GM23338 (cell line): Measurements from ENCODE around the gene DCP2. TPM values are rescaled to one million over a fixed set of nuclear protein-coding genes. Genes with fewer than 3 reads are reported as not detected.

ENCODE experiments used
- ATAC-seq: fragments of 200-7000 bp; cut with Tn5 transposase; 3 replicates; pipeline ENCODE4 v1.9.1; 2020
- DNase-seq: peaks from one replicate; pipeline ENCODE4 v3.0.0-alpha.2; 2015; ENCODE audit warnings: low spot score
- H2AFZ ChIP-seq: fragments of 200-600 bp; sonication (generic); 2 replicates; pipeline ENCODE4 v1.8.0; 2016; ENCODE audit warnings: antibody characterized with exemption, mild to moderate bottlenecking, moderate library complexity
- H3F3A ChIP-seq: fragments of 200-600 bp; sonication (generic); replicated peaks from 2 replicates; pipeline ENCODE4 v1.8.0; 2017; ENCODE audit warnings: antibody characterized with exemption, mixed run types, low read depth
- H3K27ac ChIP-seq: fragments of 200-600 bp; sonication (generic); 2 replicates; pipeline ENCODE4 v1.6.1; 2016; ENCODE audit warnings: low read depth
- H3K27me3 ChIP-seq: fragments of 200-600 bp; sonication (generic); 2 replicates; pipeline ENCODE4 v1.8.0; 2016; ENCODE audit warnings: mild to moderate bottlenecking, mixed run types, moderate library complexity; ENCODE audit not compliant: insufficient read depth
- H3K36me3 ChIP-seq: fragments of 200-600 bp; sonication (generic); 2 replicates; pipeline ENCODE4 v1.8.0; 2016; ENCODE audit warnings: mild to moderate bottlenecking; ENCODE audit not compliant: insufficient read depth
- H3K4me1 ChIP-seq: fragments of 200-600 bp; sonication (generic); 2 replicates; pipeline ENCODE4 v1.8.0; 2016; ENCODE audit warnings: mild to moderate bottlenecking, moderate library complexity; ENCODE audit not compliant: insufficient read depth
- H3K4me2 ChIP-seq: fragments of 200-600 bp; sonication (generic); 2 replicates; pipeline ENCODE4 v1.7.1; 2017; ENCODE audit warnings: mixed run types
- H3K4me3 ChIP-seq: fragments of 200-600 bp; sonication (generic); 2 replicates; pipeline ENCODE4 v1.6.1; 2016; ENCODE audit warnings: mixed run types
- H3K79me2 ChIP-seq: fragments of 200-600 bp; sonication (generic); replicated peaks from 2 replicates; pipeline ENCODE4 v1.8.0; 2017; ENCODE audit warnings: mild to moderate bottlenecking; ENCODE audit not compliant: insufficient read depth
- H3K9me2 ChIP-seq: fragments of 200-600 bp; sonication (generic); 2 replicates; pipeline ENCODE4 v1.8.0; 2017; ENCODE audit not compliant: insufficient read depth
- H4K20me1 ChIP-seq: fragments of 200-600 bp; sonication (generic); replicated peaks from 2 replicates; pipeline ENCODE4 v1.8.0; 2017; ENCODE audit warnings: mild to moderate bottlenecking; ENCODE audit not compliant: insufficient read depth
- H3K27ac Mint-ChIP-seq: 2 replicates; pipeline ENCODE4 v1.8.0; 2020; ENCODE audit warnings: inconsistent platforms, mild to moderate bottlenecking, moderate library complexity, mixed read lengths
- H3K27me3 Mint-ChIP-seq: 3 replicates; pipeline ENCODE4 v1.8.0; 2022; ENCODE audit warnings: low read depth, mild to moderate bottlenecking, moderate library complexity, mixed read lengths, inconsistent platforms; ENCODE audit not compliant: insufficient read depth, poor library complexity
- H3K36me3 Mint-ChIP-seq: 3 replicates; pipeline ENCODE4 v1.8.0; 2021; ENCODE audit warnings: low read depth, mild to moderate bottlenecking, inconsistent platforms, moderate library complexity, mixed read lengths
- H3K4me1 Mint-ChIP-seq: 3 replicates; pipeline ENCODE4 v1.8.0; 2020; ENCODE audit warnings: mild to moderate bottlenecking, inconsistent platforms, mixed read lengths
- H3K4me3 Mint-ChIP-seq: 3 replicates; pipeline ENCODE4 v1.8.0; 2021; ENCODE audit warnings: moderate library complexity, mild to moderate bottlenecking, inconsistent platforms, mixed read lengths
- H3K9me3 Mint-ChIP-seq: 3 replicates; pipeline ENCODE4 v1.8.0; 2020; ENCODE audit warnings: moderate library complexity, mild to moderate bottlenecking, inconsistent platforms, mixed read lengths
- CREB1 ChIP-seq: fragments of 250-450 bp; sonication (Bioruptor Pico); IDR thresholded peaks from 2 replicates; pipeline ENCODE4 v1.5.0; 2020; ENCODE audit warnings: low read depth, mild to moderate bottlenecking, moderate library complexity
- CTCF ChIP-seq, 2 experiments: fragments of 200-600 bp in 1 of 2; sonication (generic) in 1 of 2; conservative IDR thresholded peaks; 2 replicates each; pipeline versions ENCODE4 v1.5.1 to v1.6.1; 2016 to 2017; ENCODE audit warnings: antibody characterized with exemption in 2 of 2, low read depth in 2 of 2, mild to moderate bottlenecking in 2 of 2, moderate library complexity in 1 of 2
- EZH2 ChIP-seq: fragments of 200-600 bp; sonication (generic); IDR thresholded peaks from one replicate; pipeline ENCODE4 v1.8.0; 2017; ENCODE audit warnings: antibody characterized with exemption, mild to moderate bottlenecking, low read depth; ENCODE audit not compliant: unreplicated experiment
- EZH2phosphoT487 ChIP-seq: fragments of 200-600 bp; sonication (generic); IDR thresholded peaks from one replicate; pipeline ENCODE4 v1.8.1; 2018; ENCODE audit warnings: antibody characterized with exemption; ENCODE audit not compliant: unreplicated experiment
- JUNB ChIP-seq: IDR thresholded peaks from one replicate; pipeline ENCODE4 v1.6.1; 2016; ENCODE audit warnings: antibody characterized with exemption; ENCODE audit not compliant: unreplicated experiment
- NANOG ChIP-seq: IDR thresholded peaks from 2 replicates; pipeline ENCODE4 v1.6.1; 2016; ENCODE audit warnings: antibody characterized with exemption, borderline replicate concordance
- POLR2AphosphoS5 ChIP-seq: IDR thresholded peaks from 2 replicates; pipeline ENCODE4 v1.6.1; 2016; ENCODE audit warnings: antibody characterized with exemption, low read depth
- STAT1 ChIP-seq: IDR thresholded peaks from one replicate; pipeline ENCODE4 v1.6.1; 2016; ENCODE audit warnings: antibody characterized with exemption; ENCODE audit not compliant: unreplicated experiment
- ZNF114 ChIP-seq: fragments of 250-450 bp; sonication (Bioruptor Pico); IDR thresholded peaks from 2 replicates; pipeline ENCODE4 v1.5.0; 2020; ENCODE audit warnings: mild to moderate bottlenecking, moderate library complexity
- ZNF331 ChIP-seq: fragments of 250-450 bp; sonication (Bioruptor Pico); IDR thresholded peaks from 2 replicates; pipeline ENCODE4 v1.5.0; 2020; ENCODE audit warnings: low read depth, mild to moderate bottlenecking, moderate library complexity
- polyA plus RNA-seq: library from polyadenylated mRNA; unstranded; fragments of >200 nt; fragmentation: Nextera tagmentation; extraction: Ambion mirVana; gene quantifications from 2 replicates; pipeline ENCODE4 v1.2.1, GENCODE V29; 2016
- total RNA-seq: library from RNA; depleted of rRNA; stranded (reverse); fragments of >200 nt; shearing (Covaris generic); gene quantifications from 2 replicates; pipeline ENCODE4 v1.2.3, GENCODE V29; 2014
- TF ChIP-seq, protein P1 (sequence below): IDR thresholded peaks from one replicate; pipeline ENCODE4 v1.6.1; 2018; ENCODE audit warnings: antibody characterized with exemption; ENCODE audit not compliant: unreplicated experiment
- TF ChIP-seq, protein P2 (sequence below): IDR thresholded peaks from 2 replicates; pipeline ENCODE4 v1.6.1; 2016; ENCODE audit warnings: antibody characterized with exemption

DCP2 gene
- total and polyA plus RNA-seq, 2 experiments from 2014 or later = 96.6 to 165 TPM

DNA sequence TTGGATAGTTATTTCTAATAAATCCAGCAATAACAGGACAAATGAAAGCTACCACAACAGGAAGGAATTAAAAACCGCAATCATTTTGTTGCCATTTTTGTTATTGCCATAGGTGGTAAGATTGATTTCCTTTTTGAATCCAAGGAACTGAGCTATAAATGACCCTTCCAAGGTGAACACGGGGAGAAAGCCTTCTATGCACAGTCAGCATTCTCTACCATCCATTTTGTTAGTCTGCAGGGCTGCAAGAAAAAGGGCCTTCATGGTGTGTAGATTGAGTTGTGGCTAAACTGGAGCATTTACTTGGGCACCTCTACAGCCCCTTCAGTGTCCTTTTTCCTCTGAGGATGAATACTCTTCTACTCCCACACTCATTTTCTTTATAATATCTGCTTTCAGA lies 35.9 kb upstream of the DCP2 start:
- DNase-seq (no peak), ATAC-seq (no peak)
- H3K9me2 ChIP-seq = no peaks in the 10 kb centered on the region
- H3K27me3 ChIP-seq = no peaks in the 10 kb centered on the region
- no peak overlapping the region for H3K4me3 Mint-ChIP-seq
- no peak overlapping the region for H3K27ac ChIP-seq
- no peaks in the 10 kb centered on the region for H3K4me1 ChIP-seq
- H3K27ac Mint-ChIP-seq = no peak overlapping the region
- no peaks in the 10 kb centered on the region for H3K36me3 ChIP-seq
- no peaks in the 10 kb centered on the region for H3F3A ChIP-seq
- peaks cover 2% of the 10 kb centered on the region for H3K27me3 Mint-ChIP-seq
- no peaks in the 10 kb centered on the region for H3K36me3 Mint-ChIP-seq
- H3K4me1 Mint-ChIP-seq = no peaks in the 10 kb centered on the region
- no peaks in the 10 kb centered on the region for H3K79me2 ChIP-seq
- H3K4me3 ChIP-seq = no peak overlapping the region
- no peak for TF ChIP-seq POLR2AphosphoS5
- TF ChIP-seq ZNF114 (CRISPR knock-in tag) = no peak
- TF ChIP-seq CTCF (conservative IDR thresholded peaks at IDR 0.05; ENCODE audit: low read depth in 2 of 2) = no peak
- TF ChIP-seq JUNB = no peak
- TF ChIP-seq ZNF331 (CRISPR knock-in tag) = no peak
- TF ChIP-seq EZH2 = no peak
- TF ChIP-seq, protein P1, sequence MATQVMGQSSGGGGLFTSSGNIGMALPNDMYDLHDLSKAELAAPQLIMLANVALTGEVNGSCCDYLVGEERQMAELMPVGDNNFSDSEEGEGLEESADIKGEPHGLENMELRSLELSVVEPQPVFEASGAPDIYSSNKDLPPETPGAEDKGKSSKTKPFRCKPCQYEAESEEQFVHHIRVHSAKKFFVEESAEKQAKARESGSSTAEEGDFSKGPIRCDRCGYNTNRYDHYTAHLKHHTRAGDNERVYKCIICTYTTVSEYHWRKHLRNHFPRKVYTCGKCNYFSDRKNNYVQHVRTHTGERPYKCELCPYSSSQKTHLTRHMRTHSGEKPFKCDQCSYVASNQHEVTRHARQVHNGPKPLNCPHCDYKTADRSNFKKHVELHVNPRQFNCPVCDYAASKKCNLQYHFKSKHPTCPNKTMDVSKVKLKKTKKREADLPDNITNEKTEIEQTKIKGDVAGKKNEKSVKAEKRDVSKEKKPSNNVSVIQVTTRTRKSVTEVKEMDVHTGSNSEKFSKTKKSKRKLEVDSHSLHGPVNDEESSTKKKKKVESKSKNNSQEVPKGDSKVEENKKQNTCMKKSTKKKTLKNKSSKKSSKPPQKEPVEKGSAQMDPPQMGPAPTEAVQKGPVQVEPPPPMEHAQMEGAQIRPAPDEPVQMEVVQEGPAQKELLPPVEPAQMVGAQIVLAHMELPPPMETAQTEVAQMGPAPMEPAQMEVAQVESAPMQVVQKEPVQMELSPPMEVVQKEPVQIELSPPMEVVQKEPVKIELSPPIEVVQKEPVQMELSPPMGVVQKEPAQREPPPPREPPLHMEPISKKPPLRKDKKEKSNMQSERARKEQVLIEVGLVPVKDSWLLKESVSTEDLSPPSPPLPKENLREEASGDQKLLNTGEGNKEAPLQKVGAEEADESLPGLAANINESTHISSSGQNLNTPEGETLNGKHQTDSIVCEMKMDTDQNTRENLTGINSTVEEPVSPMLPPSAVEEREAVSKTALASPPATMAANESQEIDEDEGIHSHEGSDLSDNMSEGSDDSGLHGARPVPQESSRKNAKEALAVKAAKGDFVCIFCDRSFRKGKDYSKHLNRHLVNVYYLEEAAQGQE = no peak
- TF ChIP-seq, protein P2, sequence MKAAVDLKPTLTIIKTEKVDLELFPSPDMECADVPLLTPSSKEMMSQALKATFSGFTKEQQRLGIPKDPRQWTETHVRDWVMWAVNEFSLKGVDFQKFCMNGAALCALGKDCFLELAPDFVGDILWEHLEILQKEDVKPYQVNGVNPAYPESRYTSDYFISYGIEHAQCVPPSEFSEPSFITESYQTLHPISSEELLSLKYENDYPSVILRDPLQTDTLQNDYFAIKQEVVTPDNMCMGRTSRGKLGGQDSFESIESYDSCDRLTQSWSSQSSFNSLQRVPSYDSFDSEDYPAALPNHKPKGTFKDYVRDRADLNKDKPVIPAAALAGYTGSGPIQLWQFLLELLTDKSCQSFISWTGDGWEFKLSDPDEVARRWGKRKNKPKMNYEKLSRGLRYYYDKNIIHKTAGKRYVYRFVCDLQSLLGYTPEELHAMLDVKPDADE = no peak
- no peak for TF ChIP-seq EZH2phosphoT487
- no peak for TF ChIP-seq STAT1
- TF ChIP-seq CREB1 (CRISPR knock-in tag) = no peak
- no peak for TF ChIP-seq NANOG
- H3K9me3 Mint-ChIP-seq = no peaks in the 10 kb centered on the region
- no peaks in the 10 kb centered on the region for H4K20me1 ChIP-seq
- no peak overlapping the region for H2AFZ ChIP-seq
- H3K4me2 ChIP-seq = no peak overlapping the region
